GM21723 (cell line): Measurements from ENCODE around the gene ADAMTS2.

Source experiments
- ATAC-seq: cut with Tn5 transposase; IDR thresholded peaks from one replicate; pipeline ENCODE4 v1.9.1; 2021; ENCODE audit warnings: mild to moderate bottlenecking, moderate library complexity; ENCODE audit not compliant: unreplicated experiment

The ADAMTS2 gene

GRCh38 chr5:179344431-179345182 lies 654 bp downstream of the ADAMTS2 start:
- no peak for ATAC-seq

GRCh38 chr5:179343719-179344430 lies 1.4 kb downstream of the ADAMTS2 start:
- no peak for ATAC-seq

DNA sequence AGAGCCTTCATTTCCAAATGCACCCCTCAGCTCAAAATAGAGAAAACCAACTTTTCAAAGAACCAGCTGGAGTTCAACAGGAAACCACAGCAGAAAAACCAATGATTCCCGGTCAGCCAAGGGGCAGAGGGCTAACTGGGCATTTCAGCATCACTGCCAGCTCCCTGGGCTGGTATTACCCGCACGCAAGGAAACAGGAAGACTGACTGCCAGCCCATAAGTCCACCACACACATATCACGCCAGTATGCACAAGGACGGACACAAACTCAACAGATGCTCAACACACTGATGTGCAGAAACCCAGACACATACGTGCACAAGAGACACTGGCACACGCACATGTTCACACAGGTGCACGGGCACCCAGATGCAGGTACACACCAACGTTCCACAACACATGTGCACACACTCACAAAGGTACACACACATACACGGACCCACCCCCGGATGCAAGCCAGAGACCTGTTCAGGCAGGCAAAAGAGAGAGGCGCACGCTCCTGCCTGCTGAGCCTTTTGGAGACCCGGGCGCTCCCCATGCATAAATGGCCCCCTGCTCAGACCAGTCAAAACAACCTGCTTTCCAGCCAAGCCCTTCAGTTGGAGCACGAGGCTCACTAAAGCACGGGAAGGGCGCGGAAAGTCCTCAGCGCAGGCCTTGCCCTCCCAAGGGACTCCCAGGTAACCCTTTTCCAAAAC lies 2.1 kb downstream of the ADAMTS2 start:
- no peak for ATAC-seq

- no peak for ATAC-seq
Observed at GRCh38 chr5:179342577-179342976, 2.7 kb downstream of the ADAMTS2 start.

- no peak for ATAC-seq
Observed at GRCh38 chr5:179340465-179340864, 4.8 kb downstream of the ADAMTS2 start.

GRCh38 chr5:179339996-179340395 lies 5.3 kb downstream of the ADAMTS2 start:
- ATAC-seq: no peak

DNA sequence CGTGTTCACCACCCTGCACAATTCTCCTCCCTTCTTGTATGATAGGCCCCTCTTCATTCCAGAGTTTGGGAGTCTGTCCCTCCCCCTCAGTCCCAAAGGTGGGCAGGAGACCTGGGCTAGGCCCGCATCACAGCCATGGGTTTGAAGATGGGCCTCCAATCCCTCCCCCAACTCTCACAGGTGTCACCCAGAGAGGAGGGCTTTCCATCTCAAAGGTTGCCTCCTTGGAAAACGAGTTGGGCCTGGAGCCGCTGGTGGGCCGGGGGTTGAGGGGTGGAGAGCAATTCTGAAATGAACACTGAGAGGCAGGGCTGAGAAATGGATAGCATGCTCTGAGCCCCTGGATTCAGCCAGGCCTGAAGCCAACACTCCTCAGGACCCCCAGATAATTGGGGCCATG lies 6.2 kb downstream of the ADAMTS2 start:
- no peak for ATAC-seq

GRCh38 chr5:179337796-179338676 lies 7.2 kb downstream of the ADAMTS2 start:
- no peak for ATAC-seq

GRCh38 chr5:179336871-179337795 lies 8.1 kb downstream of the ADAMTS2 start:
- ATAC-seq: no peak

DNA sequence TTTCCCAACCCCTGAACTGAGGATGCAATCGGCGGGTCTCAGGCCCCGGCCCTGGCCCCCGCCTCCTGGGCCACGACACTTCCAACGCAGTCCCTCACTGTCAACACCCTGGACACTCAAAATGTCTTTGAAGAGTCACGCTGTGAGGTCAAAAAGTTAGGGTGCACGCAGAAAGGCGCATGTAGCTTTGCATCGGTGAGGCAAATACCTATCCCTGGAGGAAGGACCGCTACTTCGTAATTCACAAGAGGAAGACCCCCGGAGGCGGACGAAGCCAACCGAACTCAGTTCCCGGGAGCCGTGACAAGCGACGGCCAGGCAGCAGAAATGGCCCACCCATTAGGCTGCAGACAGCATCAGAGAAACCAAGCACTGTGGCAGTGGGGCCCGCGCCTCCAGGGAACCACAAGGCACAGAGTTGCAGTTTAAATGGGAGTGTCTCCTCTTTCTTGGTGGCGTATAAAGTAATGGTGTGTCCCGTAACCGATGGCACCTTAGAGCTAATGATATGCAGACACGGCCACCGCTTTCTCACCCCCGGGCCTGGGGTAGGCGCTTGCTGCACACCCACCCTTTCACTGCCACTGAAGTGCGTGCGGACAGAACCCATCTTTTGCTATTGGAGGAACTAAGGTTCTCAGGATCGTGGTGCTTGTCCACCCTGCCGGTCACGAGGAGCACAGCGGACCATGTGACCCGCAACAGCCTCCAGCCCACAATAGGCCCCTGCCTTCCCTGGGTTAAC lies 9.0 kb downstream of the ADAMTS2 start:
- ATAC-seq: no peak

- no peak for ATAC-seq
Observed at GRCh38 chr5:179333796-179334761, 11.2 kb downstream of the ADAMTS2 start.

DNA sequence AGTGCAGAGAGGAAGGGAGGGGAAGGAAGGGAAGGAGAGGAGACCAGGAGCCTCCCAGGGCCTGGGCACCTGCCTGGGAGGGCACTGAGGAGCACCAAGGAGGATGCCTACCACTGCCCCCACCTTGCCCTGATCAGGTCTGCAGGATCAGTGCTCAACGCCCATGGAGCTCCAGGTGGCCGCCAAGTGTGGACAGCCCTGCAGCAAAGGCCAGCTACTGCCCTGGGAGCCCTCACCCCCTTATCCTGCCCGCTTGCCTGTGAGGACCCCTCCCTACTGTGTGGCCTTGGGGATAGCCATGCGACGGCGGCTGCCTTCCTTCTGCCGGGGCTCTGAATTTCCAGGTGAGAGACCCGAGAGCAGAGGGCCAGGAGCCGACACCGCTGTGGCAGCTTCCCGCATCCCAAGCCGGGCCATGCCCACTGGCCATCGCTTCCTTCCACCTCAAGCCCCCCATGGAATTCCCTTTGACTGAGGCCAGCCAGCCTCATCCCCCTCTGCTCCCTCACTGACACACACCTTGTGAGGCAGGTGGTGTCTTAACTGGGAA lies 12.4 kb downstream of the ADAMTS2 start:
- no peak for ATAC-seq

- ATAC-seq: no peak
Observed at GRCh38 chr5:179331591-179332375, 13.5 kb downstream of the ADAMTS2 start.

- ATAC-seq: no peak
Observed at GRCh38 chr5:179330186-179330900, 14.9 kb downstream of the ADAMTS2 start.

GRCh38 chr5:179328291-179328690 lies 17.0 kb downstream of the ADAMTS2 start:
- no peak for ATAC-seq

- ATAC-seq: no peak
Observed at GRCh38 chr5:179327021-179327735, 18.1 kb downstream of the ADAMTS2 start.
